AG10803 (cell line): ENCODE measurements around the gene EPB41L4B.
"Not testable (repeated sequence)": the region's sequence is repeated elsewhere in the genome, so short reads cannot be mapped to it uniquely, and the experiment has no call there.

Source experiments
- DNase-seq: peaks from one replicate; pipeline ENCODE4 v3.0.0; 2010; ENCODE audit warnings: low read depth
- H3K4me3 ChIP-seq: 2 replicates; pipeline ENCODE4 v1.5.1; 2011; ENCODE audit warnings: mild to moderate bottlenecking, low read length, control low read depth
- CTCF ChIP-seq: conservative IDR thresholded peaks from 2 replicates; pipeline ENCODE4 v1.5.1; 2011; ENCODE audit warnings: mild to moderate bottlenecking, low read length, control low read depth, inconsistent platforms

Gene EPB41L4B

GRCh38 chr9:109224751-109225150 lies 96.1 kb downstream of the EPB41L4B start:
- TF ChIP-seq CTCF = no peak
- H3K4me3 ChIP-seq = no peak overlapping the region
- no peak for DNase-seq

GRCh38 chr9:109218242-109218641 lies 102.6 kb downstream of the EPB41L4B start:
- not testable (repeated sequence) for DNase-seq, H3K4me3 ChIP-seq

- no peak for DNase-seq
- no peak for TF ChIP-seq CTCF
Observed at GRCh38 chr9:109214414-109214813, 106.4 kb downstream of the EPB41L4B start.

GRCh38 chr9:109213285-109214121 lies 107.4 kb downstream of the EPB41L4B start:
- no peak overlapping the region for H3K4me3 ChIP-seq
- no peak for DNase-seq
- no peak for TF ChIP-seq CTCF

More at GRCh38 chr9:109214414-109214813, 106.4 kb downstream of the EPB41L4B start:
- no peak overlapping the region for H3K4me3 ChIP-seq

GRCh38 chr9:109212768-109213167 lies 108.1 kb downstream of the EPB41L4B start:
- no peak for DNase-seq
- no peak for TF ChIP-seq CTCF

GRCh38 chr9:109206670-109207069 lies 114.2 kb downstream of the EPB41L4B start:
- no peak for TF ChIP-seq CTCF
- no peak overlapping the region for H3K4me3 ChIP-seq
- DNase-seq = no peak

More at GRCh38 chr9:109212768-109213167, 108.1 kb downstream of the EPB41L4B start:
- no peak overlapping the region for H3K4me3 ChIP-seq

- DNase-seq = no peak
- H3K4me3 ChIP-seq = no peak overlapping the region
- TF ChIP-seq CTCF = no peak
Observed at GRCh38 chr9:109205526-109205925, 115.3 kb downstream of the EPB41L4B start.
